Measurements from ENCODE around the gene PTOV1. TPM values are rescaled to one million over a fixed set of nuclear protein-coding genes. Genes with fewer than 3 reads are reported as not detected.

The PTOV1 gene
- total and polyA plus RNA-seq, 2 donors (not counting 1 experiment from before 2014, with no cell fraction given) = 144 to 230 TPM

DNA sequence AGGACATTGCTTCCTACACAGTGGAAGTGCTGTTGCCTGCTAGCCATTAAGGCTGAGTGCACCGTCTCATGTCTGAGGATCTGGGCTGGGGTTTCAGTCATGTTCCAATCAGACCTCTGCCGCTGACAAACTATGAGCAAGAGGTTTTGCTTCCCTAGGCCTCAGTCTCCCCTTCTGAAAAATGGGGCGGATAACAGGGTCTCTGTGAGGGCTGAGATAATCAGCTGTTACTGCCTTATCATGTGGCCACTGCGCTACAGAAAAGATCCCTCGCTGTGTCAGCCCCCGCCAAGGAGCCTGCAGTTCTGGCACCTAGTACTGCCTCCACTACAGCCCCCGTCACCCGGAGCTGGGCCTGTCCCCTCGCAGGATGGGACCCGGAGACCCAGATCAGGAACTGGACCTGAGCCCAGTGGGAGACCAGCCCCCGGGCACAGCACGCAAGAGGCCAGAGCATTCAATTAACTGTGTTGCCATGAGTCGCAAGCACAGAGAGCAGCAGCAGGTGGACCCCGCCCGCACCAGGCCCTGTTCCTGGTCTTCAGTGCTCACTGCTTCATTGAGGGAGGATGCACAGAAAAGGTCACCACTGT, 19.4 kb downstream of the PTOV1 start:
- Histone ChIP-seq H2AFZ (ENCODE audit: insufficient read depth, low read depth, low read length, poor library complexity, severe bottlenecking) (peak overlapping the region; percentile 82), H3K27me3 (replicated peaks in 1 of 4; ENCODE audit: control extremely low read depth in 1 of 4, control insufficient read depth in 3 of 4, insufficient read depth in 4 of 4, low read length in 3 of 4) (no peaks in the 10 kb centered on the region), H4K20me1 (ENCODE audit: control insufficient read depth, insufficient read depth, low read length, poor library complexity, severe bottlenecking) (peaks cover 9% of the 10 kb centered on the region), H3K79me2 (ENCODE audit: control insufficient read depth, insufficient read depth, low read length) (peaks cover 33% of the 10 kb centered on the region), H3K9me3 (ENCODE audit: control extremely low read depth in 1 of 3, control insufficient read depth in 2 of 3, insufficient read depth in 1 of 3, low read length in 2 of 3) (peaks cover 0 to 20% (median 0%) of the 10 kb centered on the region in 3 donors), H3K4me2 (replicated peaks; ENCODE audit: low read depth, low read length, poor library complexity, severe bottlenecking) (peak overlapping the region; percentile 82), H3K4me3 (ENCODE audit: control extremely low read depth in 1 of 5, extremely low read depth in 1 of 5, insufficient read depth in 1 of 5, low read depth in 2 of 5, low read length in 4 of 5) (peak overlapping the region; percentile 42 to 74 (median 69)), H3K27ac (ENCODE audit: low read length in 2 of 2) (peak overlapping the region; percentile 97 to 98), H3K4me1 (ENCODE audit: control insufficient read depth in 2 of 2, insufficient read depth in 2 of 2, low read length in 2 of 2) (peaks cover 31 to 48% of the 10 kb centered on the region in 2 donors), H3K9ac (ENCODE audit: low read length) (peak overlapping the region; percentile 68), H3K36me3 (replicated peaks in 1 of 2; ENCODE audit: control extremely low read depth in 1 of 2, control insufficient read depth in 1 of 2, extremely low read depth in 1 of 2, insufficient read depth in 2 of 2, low read length in 1 of 2) (peaks cover 0 to 3% of the 10 kb centered on the region in 2 experiments)
- ATAC-seq (ENCODE audit: low read depth) (no peak), DNase-seq (no peak)
- Mint-ChIP-seq H3K4me1 (peaks cover 40% of the 10 kb centered on the region), H3K27me3 (no peaks in the 10 kb centered on the region), H3K9me3 (ENCODE audit: insufficient read depth) (no peaks in the 10 kb centered on the region), H3K27ac (peak overlapping the region; percentile 77), H3K4me3 (peak overlapping the region; percentile 45)
- TF ChIP-seq, protein P1, sequence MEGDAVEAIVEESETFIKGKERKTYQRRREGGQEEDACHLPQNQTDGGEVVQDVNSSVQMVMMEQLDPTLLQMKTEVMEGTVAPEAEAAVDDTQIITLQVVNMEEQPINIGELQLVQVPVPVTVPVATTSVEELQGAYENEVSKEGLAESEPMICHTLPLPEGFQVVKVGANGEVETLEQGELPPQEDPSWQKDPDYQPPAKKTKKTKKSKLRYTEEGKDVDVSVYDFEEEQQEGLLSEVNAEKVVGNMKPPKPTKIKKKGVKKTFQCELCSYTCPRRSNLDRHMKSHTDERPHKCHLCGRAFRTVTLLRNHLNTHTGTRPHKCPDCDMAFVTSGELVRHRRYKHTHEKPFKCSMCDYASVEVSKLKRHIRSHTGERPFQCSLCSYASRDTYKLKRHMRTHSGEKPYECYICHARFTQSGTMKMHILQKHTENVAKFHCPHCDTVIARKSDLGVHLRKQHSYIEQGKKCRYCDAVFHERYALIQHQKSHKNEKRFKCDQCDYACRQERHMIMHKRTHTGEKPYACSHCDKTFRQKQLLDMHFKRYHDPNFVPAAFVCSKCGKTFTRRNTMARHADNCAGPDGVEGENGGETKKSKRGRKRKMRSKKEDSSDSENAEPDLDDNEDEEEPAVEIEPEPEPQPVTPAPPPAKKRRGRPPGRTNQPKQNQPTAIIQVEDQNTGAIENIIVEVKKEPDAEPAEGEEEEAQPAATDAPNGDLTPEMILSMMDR (IDR thresholded peaks at IDR 0.05) = no peak
- TF ChIP-seq EZH2 (IDR thresholded peaks at IDR 0.05; ENCODE audit: borderline replicate concordance, insufficient read depth, low read depth, low read length, poor library complexity, severe bottlenecking) = no peak
- POLR2A ChIA-PET = interaction anchor here (0.6 to 5.0 kb wide), 6 partner anchors 19 to 62 kb away, joined by 3 to 40 read pairs (median 4); partner anchors contain the start of genes ATF5, FUZ, NUP62 and PTOV1
- CTCF ChIA-PET = interaction anchor here (1.3 kb wide), 1 partner anchor 57 kb away, joined by 7 read pairs; the partner anchor contains the start of gene FUZ
- WGBS (ENCODE audit: insufficient coverage) = 90% methylated on average over 15 of the region's 15 CpGs
- intact Hi-C loops (cut with micrococcal nuclease) = no loop called here

DNA sequence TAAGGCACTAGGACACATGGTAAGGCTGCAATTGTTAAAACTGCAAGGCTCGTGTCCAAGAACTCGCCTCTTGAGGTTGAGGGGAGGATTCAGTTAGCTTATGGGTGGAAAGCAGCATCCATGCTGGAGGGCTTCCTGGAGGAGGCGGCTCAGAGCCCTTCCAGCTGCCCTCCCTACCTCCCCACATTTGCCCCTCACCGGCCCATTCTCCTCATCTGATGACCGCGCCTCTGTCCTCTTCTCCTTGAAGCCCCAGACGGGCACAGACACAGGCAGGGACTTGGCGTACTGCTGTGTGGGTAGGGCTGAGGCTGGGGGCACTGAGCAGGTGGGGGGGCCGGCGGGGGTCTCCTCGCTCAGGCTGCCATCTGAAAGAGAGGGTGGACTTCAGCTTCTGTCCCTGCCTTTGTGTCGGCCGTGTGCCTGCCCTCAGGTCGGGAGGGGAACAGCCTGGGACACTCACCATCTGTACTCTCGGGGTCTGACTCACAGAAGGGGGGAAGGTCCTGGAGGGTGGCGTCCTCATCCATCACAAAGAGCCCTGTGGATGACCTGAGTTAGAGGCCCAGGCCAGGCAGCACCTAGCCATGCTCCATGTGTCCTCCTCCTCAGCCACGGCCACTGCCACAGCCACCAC, 20.5 kb downstream of the PTOV1 start:
- Mint-ChIP-seq H3K9me3 (ENCODE audit: insufficient read depth) (no peaks in the 10 kb centered on the region), H3K4me1 (peaks cover 36% of the 10 kb centered on the region), H3K27me3 (no peaks in the 10 kb centered on the region), H3K4me3 (peak overlapping the region; percentile 62), H3K27ac (peak overlapping the region; percentile 57)
- Histone ChIP-seq H4K20me1 (ENCODE audit: control insufficient read depth, insufficient read depth, low read length, poor library complexity, severe bottlenecking) (peaks cover under 1% of the 10 kb centered on the region), H3K4me3 (ENCODE audit: control extremely low read depth in 1 of 5, extremely low read depth in 1 of 5, insufficient read depth in 1 of 5, low read depth in 2 of 5, low read length in 4 of 5) (no peak overlapping the region), H3K9me3 (ENCODE audit: control extremely low read depth in 1 of 3, control insufficient read depth in 2 of 3, insufficient read depth in 1 of 3, low read length in 2 of 3) (peaks cover 0 to 20% (median 0%) of the 10 kb centered on the region in 3 donors), H3K79me2 (ENCODE audit: control insufficient read depth, insufficient read depth, low read length) (peaks cover 33% of the 10 kb centered on the region), H3K4me1 (ENCODE audit: control insufficient read depth in 2 of 2, insufficient read depth in 2 of 2, low read length in 2 of 2) (peaks cover 31 to 43% of the 10 kb centered on the region in 2 donors), H3K27ac (ENCODE audit: low read length in 2 of 2) (no peak overlapping the region), H2AFZ (ENCODE audit: insufficient read depth, low read depth, low read length, poor library complexity, severe bottlenecking) (no peak overlapping the region), H3K4me2 (replicated peaks; ENCODE audit: low read depth, low read length, poor library complexity, severe bottlenecking) (no peak overlapping the region), H3K36me3 (replicated peaks in 1 of 2; ENCODE audit: control extremely low read depth in 1 of 2, control insufficient read depth in 1 of 2, extremely low read depth in 1 of 2, insufficient read depth in 2 of 2, low read length in 1 of 2) (peaks cover 0 to 3% of the 10 kb centered on the region in 2 experiments), H3K27me3 (replicated peaks in 1 of 4; ENCODE audit: control extremely low read depth in 1 of 4, control insufficient read depth in 3 of 4, insufficient read depth in 4 of 4, low read length in 3 of 4) (no peaks in the 10 kb centered on the region), H3K9ac (ENCODE audit: low read length) (no peak overlapping the region)
- no peak for TF ChIP-seq EZH2 (IDR thresholded peaks at IDR 0.05; ENCODE audit: borderline replicate concordance, insufficient read depth, low read depth, low read length, poor library complexity, severe bottlenecking)
- TF ChIP-seq, protein P1 (IDR thresholded peaks at IDR 0.05) = no peak
- CTCF ChIA-PET = no interaction called here
- no peak for DNase-seq
- POLR2A ChIA-PET = interaction anchor here (0.6 to 5.0 kb wide), 2 partner anchors 20 to 57 kb away, joined by 3 to 40 read pairs; partner anchors contain the start of gene PTOV1
- intact Hi-C loops (cut with micrococcal nuclease) = no loop called here
- no peak for ATAC-seq (ENCODE audit: low read depth)
- 93% methylated on average over 12 of the region's 17 CpGs for WGBS (ENCODE audit: insufficient coverage)
